ENCODE measurements around the gene IPCEF1.

IPCEF1 gene

GRCh38 chr6:154289818-154290508 is 66.6 kb downstream of the IPCEF1 start:
- TF ChIP-seq CTCF (IDR thresholded peaks at IDR 0.05; ENCODE audit: insufficient read depth, low read length, poor library complexity, severe bottlenecking): no peak
- no peaks in the 10 kb centered on the region for H3K36me3 ChIP-seq (ENCODE audit: control insufficient read depth, insufficient read depth, low read length)
- DNase-seq (ENCODE audit: extremely low read depth, insufficient read length): no peak
- no peak overlapping the region for H3K4me3 ChIP-seq (replicated peaks; ENCODE audit: low read depth, low read length)
- no peaks in the 10 kb centered on the region for H3K27me3 ChIP-seq (replicated peaks; ENCODE audit: control insufficient read depth, insufficient read depth, low read length)

- Histone ChIP-seq H3K4me3 (replicated peaks; ENCODE audit: low read depth, low read length) (no peak overlapping the region), H3K27me3 (replicated peaks; ENCODE audit: control insufficient read depth, insufficient read depth, low read length) (no peaks in the 10 kb centered on the region), H3K36me3 (ENCODE audit: control insufficient read depth, insufficient read depth, low read length) (no peaks in the 10 kb centered on the region)
- DNase-seq (ENCODE audit: extremely low read depth, insufficient read length): no peak
- TF ChIP-seq CTCF (IDR thresholded peaks at IDR 0.05; ENCODE audit: insufficient read depth, low read length, poor library complexity, severe bottlenecking): no peak
Measured at GRCh38 chr6:154285826-154286225, 70.8 kb downstream of the IPCEF1 start.

GRCh38 chr6:154284313-154284853 is 72.2 kb downstream of the IPCEF1 start:
- no peaks in the 10 kb centered on the region for H3K36me3 ChIP-seq (ENCODE audit: control insufficient read depth, insufficient read depth, low read length)
- no peaks in the 10 kb centered on the region for H3K27me3 ChIP-seq (replicated peaks; ENCODE audit: control insufficient read depth, insufficient read depth, low read length)
- no peak overlapping the region for H3K4me3 ChIP-seq (replicated peaks; ENCODE audit: low read depth, low read length)
- TF ChIP-seq CTCF (IDR thresholded peaks at IDR 0.05; ENCODE audit: insufficient read depth, low read length, poor library complexity, severe bottlenecking): no peak
- DNase-seq (ENCODE audit: extremely low read depth, insufficient read length): no peak

GRCh38 chr6:154280521-154280920 is 76.1 kb downstream of the IPCEF1 start:
- H3K4me3 ChIP-seq (replicated peaks; ENCODE audit: low read depth, low read length): no peak overlapping the region
- TF ChIP-seq CTCF (IDR thresholded peaks at IDR 0.05; ENCODE audit: insufficient read depth, low read length, poor library complexity, severe bottlenecking): no peak

GRCh38 chr6:154277629-154278017 is 79.0 kb downstream of the IPCEF1 start:
- DNase-seq (ENCODE audit: extremely low read depth, insufficient read length): no peak
- no peaks in the 10 kb centered on the region for H3K27me3 ChIP-seq (replicated peaks; ENCODE audit: control insufficient read depth, insufficient read depth, low read length)
- no peak for TF ChIP-seq CTCF (IDR thresholded peaks at IDR 0.05; ENCODE audit: insufficient read depth, low read length, poor library complexity, severe bottlenecking)
- H3K36me3 ChIP-seq (ENCODE audit: control insufficient read depth, insufficient read depth, low read length): no peaks in the 10 kb centered on the region
- H3K4me3 ChIP-seq (replicated peaks; ENCODE audit: low read depth, low read length): no peak overlapping the region

More at GRCh38 chr6:154280521-154280920, 76.1 kb downstream of the IPCEF1 start:
- Histone ChIP-seq H3K27me3 (replicated peaks; ENCODE audit: control insufficient read depth, insufficient read depth, low read length) (no peaks in the 10 kb centered on the region), H3K36me3 (ENCODE audit: control insufficient read depth, insufficient read depth, low read length) (no peaks in the 10 kb centered on the region)
- DNase-seq (ENCODE audit: extremely low read depth, insufficient read length): no peak

Data from GM06990 (cell line).